ENCODE results near the gene AIFM2. TPM values are rescaled to one million over a fixed set of nuclear protein-coding genes. Genes with fewer than 3 reads are reported as not detected.

AIFM2 gene
- total RNA-seq, 1 experiment from 2014 or later: 16.6 TPM

GRCh38 chr10:70122742-70123141, 9.9 kb downstream of the AIFM2 start:
- no peak overlapping the region for H3K27ac ChIP-seq (ENCODE audit: low read length)
- BruUV-seq (replicated peaks): no TSS peak
- ATAC-seq (no peak), DNase-seq (ENCODE audit: low read depth, low spot score) (no peak)
- in situ Hi-C loops (cut with HindIII; ENCODE audit: low pct_unique_long_range_greater_than_20kb, low sequenced_read_pairs) (no loop called here), intact Hi-C loops (cut with micrococcal nuclease; ENCODE audit: unreplicated experiment) (no loop called here)
- TF ChIP-seq REST (IDR thresholded peaks at IDR 0.05; ENCODE audit: insufficient read depth in 1 of 2, low read depth in 2 of 2, low read length in 1 of 2) (no peak), POLR2AphosphoS5 (IDR thresholded peaks at IDR 0.05; ENCODE audit: low read depth, low read length) (no peak), CTCF (IDR thresholded peaks at IDR 0.05) (no peak), TCF7L2 (IDR thresholded peaks at IDR 0.05; ENCODE audit: low read depth, low read length) (no peak), SIN3A (IDR thresholded peaks at IDR 0.05; ENCODE audit: borderline replicate concordance, insufficient read depth, low read depth, low read length) (no peak)
- no peak overlapping the region for H3K4me3 ChIP-seq (ENCODE audit: low read depth in 2 of 2, low read length in 2 of 2)
- H3K36me3 ChIP-seq (ENCODE audit: control insufficient read depth, insufficient read depth, low read length): no peaks in the 10 kb centered on the region
- CTCF ChIA-PET: no interaction called here
- H3K27me3 ChIP-seq (ENCODE audit: control insufficient read depth, insufficient read depth, low read length): no peaks in the 10 kb centered on the region
- POLR2A ChIA-PET: no interaction called here
- no peaks in the 10 kb centered on the region for H3K4me1 ChIP-seq (ENCODE audit: control insufficient read depth, insufficient read depth, low read length)
- H3K9me3 ChIP-seq (ENCODE audit: control insufficient read depth, insufficient read depth, low read depth, low read length): no peaks in the 10 kb centered on the region

GRCh38 chr10:70121281-70121949, 11.2 kb downstream of the AIFM2 start:
- Histone ChIP-seq H3K27ac (ENCODE audit: low read length) (no peak overlapping the region), H3K9me3 (ENCODE audit: control insufficient read depth, insufficient read depth, low read depth, low read length) (no peaks in the 10 kb centered on the region), H3K4me1 (ENCODE audit: control insufficient read depth, insufficient read depth, low read length) (no peaks in the 10 kb centered on the region), H3K36me3 (ENCODE audit: control insufficient read depth, insufficient read depth, low read length) (no peaks in the 10 kb centered on the region), H3K27me3 (ENCODE audit: control insufficient read depth, insufficient read depth, low read length) (no peaks in the 10 kb centered on the region), H3K4me3 (ENCODE audit: low read depth in 2 of 2, low read length in 2 of 2) (no peak overlapping the region)
- no peak for DNase-seq (ENCODE audit: low read depth, low spot score)
- in situ Hi-C loops (cut with HindIII; ENCODE audit: low pct_unique_long_range_greater_than_20kb, low sequenced_read_pairs) (no loop called here), intact Hi-C loops (cut with micrococcal nuclease; ENCODE audit: unreplicated experiment) (no loop called here)
- ATAC-seq: no peak
- CTCF ChIA-PET: interaction anchor here (0.7 kb wide), 1 partner anchor 8 kb away, joined by 15 read pairs; no protein-coding TSS in a partner anchor
- no TSS peak for BruUV-seq (replicated peaks)
- POLR2A ChIA-PET: interaction anchor here (0.6 kb wide), 1 partner anchor 137 kb away, joined by 8 read pairs; no protein-coding TSS in a partner anchor
- TF ChIP-seq TCF7L2 (IDR thresholded peaks at IDR 0.05; ENCODE audit: low read depth, low read length) (no peak), POLR2AphosphoS5 (IDR thresholded peaks at IDR 0.05; ENCODE audit: low read depth, low read length) (no peak), CTCF (IDR thresholded peaks at IDR 0.05) (no peak), SIN3A (IDR thresholded peaks at IDR 0.05; ENCODE audit: borderline replicate concordance, insufficient read depth, low read depth, low read length) (no peak), REST (IDR thresholded peaks at IDR 0.05; ENCODE audit: insufficient read depth in 1 of 2, low read depth in 2 of 2, low read length in 1 of 2) (no peak)

All from Panc1 (cell line).